Neural progenitor cell (in vitro differentiated cells): ENCODE measurements around the gene CHRNG. TPM values are rescaled to one million over a fixed set of nuclear protein-coding genes. Genes with fewer than 3 reads are reported as not detected.
"Not testable (repeated sequence)": the region's sequence is repeated elsewhere in the genome, so short reads cannot be mapped to it uniquely, and the experiment has no call there.

Source experiments
- DNase-seq: peaks from one replicate; pipeline ENCODE4 v3.0.0-alpha.2; 2016; ENCODE audit warnings: low spot score
- H2AFZ ChIP-seq: fragments of 200-600 bp; sonication (generic); replicated peaks from 2 replicates; pipeline ENCODE4 v1.6.1; 2016; ENCODE audit warnings: antibody characterized with exemption
- H3F3A ChIP-seq: fragments of 200-600 bp; sonication (generic); 2 replicates; pipeline ENCODE4 v1.6.1; 2016; ENCODE audit warnings: antibody characterized with exemption, low read depth
- H3K27ac ChIP-seq: fragments of 200-600 bp; sonication (generic); 2 replicates; pipeline ENCODE4 v1.5.1; 2016; ENCODE audit warnings: mild to moderate bottlenecking
- H3K27me3 ChIP-seq: fragments of 200-600 bp; sonication (generic); 2 replicates; pipeline ENCODE4 v1.6.1; 2016; ENCODE audit warnings: mild to moderate bottlenecking, moderate library complexity
- H3K36me3 ChIP-seq: fragments of 200-600 bp; sonication (generic); 2 replicates; pipeline ENCODE4 v1.5.1; 2016
- H3K4me1 ChIP-seq: fragments of 200-600 bp; sonication (generic); 2 replicates; pipeline ENCODE4 v1.6.1; 2016; ENCODE audit warnings: mixed run types
- H3K4me2 ChIP-seq: fragments of 200-600 bp; sonication (generic); 2 replicates; pipeline ENCODE4 v1.6.1; 2016
- H3K4me3 ChIP-seq: fragments of 200-600 bp; sonication (generic); 2 replicates; pipeline ENCODE4 v1.5.1; 2016
- H3K79me2 ChIP-seq: fragments of 200-600 bp; sonication (generic); 2 replicates; pipeline ENCODE4 v1.6.1; 2016; ENCODE audit warnings: low read depth
- H3K9ac ChIP-seq: fragments of 200-600 bp; sonication (generic); 2 replicates; pipeline ENCODE4 v1.6.1; 2016
- H3K9me3 ChIP-seq: fragments of 200-600 bp; sonication (generic); 2 replicates; pipeline ENCODE4 v1.5.1; 2016; ENCODE audit warnings: low read depth
- H4K20me1 ChIP-seq: fragments of 200-600 bp; sonication (generic); 2 replicates; pipeline ENCODE4 v1.6.1; 2016; ENCODE audit warnings: low read depth
- H3K27ac Mint-ChIP-seq: 3 replicates; pipeline ENCODE4 v1.8.0; 2021; ENCODE audit warnings: mixed read lengths
- H3K27me3 Mint-ChIP-seq: 2 replicates; pipeline ENCODE4 v1.8.0; 2022; ENCODE audit warnings: low read depth, mild to moderate bottlenecking, inconsistent platforms, moderate library complexity, mixed read lengths; ENCODE audit not compliant: insufficient read depth
- H3K36me3 Mint-ChIP-seq: 3 replicates; pipeline ENCODE4 v1.8.0; 2021; ENCODE audit warnings: mixed read lengths
- H3K4me1 Mint-ChIP-seq: 3 replicates; pipeline ENCODE4 v1.8.0; 2021; ENCODE audit warnings: mixed read lengths
- H3K4me3 Mint-ChIP-seq: 3 replicates; pipeline ENCODE4 v1.8.0; 2021; ENCODE audit warnings: mild to moderate bottlenecking, moderate library complexity, mixed read lengths
- H3K9me3 Mint-ChIP-seq: 3 replicates; pipeline ENCODE4 v1.8.0; 2020; ENCODE audit warnings: mixed read lengths
- EZH2 ChIP-seq: fragments of 200-600 bp; sonication (generic); IDR thresholded peaks from 2 replicates; pipeline ENCODE4 v1.6.1; 2017; ENCODE audit warnings: antibody characterized with exemption, mild to moderate bottlenecking, moderate library complexity
- EZH2phosphoT487 ChIP-seq: fragments of 200-600 bp; sonication (generic); IDR thresholded peaks from 2 replicates; pipeline ENCODE4 v1.6.1; 2017; ENCODE audit warnings: antibody characterized with exemption
- total RNA-seq: library from RNA; depleted of rRNA; stranded (reverse); fragments of >200 nt; gene quantifications from 2 replicates; pipeline ENCODE4 v1.2.3, GENCODE V29; 2015; ENCODE audit warnings: low replicate concordance
- TF ChIP-seq, protein P1 (sequence below): fragments of 200-600 bp; sonication (generic); IDR thresholded peaks from 2 replicates; pipeline ENCODE4 v1.5.1; 2017; ENCODE audit warnings: antibody characterized with exemption, mild to moderate bottlenecking

CHRNG gene
- total RNA-seq, 1 donor from 2014 or later, result not detected

DNA sequence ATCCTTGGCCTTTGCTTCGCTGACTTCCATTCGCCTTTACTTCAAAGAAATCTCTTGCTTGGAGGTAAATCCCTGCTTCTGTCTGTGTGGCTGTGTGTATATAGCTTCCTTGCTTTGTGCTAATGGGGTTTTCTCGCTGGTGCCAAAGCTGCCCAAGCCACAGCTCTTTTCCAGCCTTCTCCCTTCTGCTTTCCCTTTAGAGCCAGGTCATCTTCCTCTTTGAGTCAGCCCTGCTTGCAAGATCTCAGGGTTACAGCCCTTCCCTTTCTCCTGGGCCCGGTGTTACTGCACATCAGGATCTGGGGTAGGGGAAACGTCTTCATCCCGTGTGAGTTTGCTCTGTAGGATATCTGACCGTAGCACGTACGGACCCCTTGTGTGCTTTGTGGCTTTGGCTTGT is 30.0 kb downstream of the CHRNG start:
- Histone ChIP-seq H3K4me3 (no peak overlapping the region), H3K27me3 (no peaks in the 10 kb centered on the region), H4K20me1 (peaks cover 3% of the 10 kb centered on the region), H3K4me2 (no peak overlapping the region), H3K9ac (no peak overlapping the region), H3K79me2 (no peaks in the 10 kb centered on the region), H3K9me3 (no peaks in the 10 kb centered on the region), H3K36me3 (peaks cover 9% of the 10 kb centered on the region), H3K4me1 (peaks cover 4% of the 10 kb centered on the region), H3F3A (no peaks in the 10 kb centered on the region), H2AFZ (no peak overlapping the region), H3K27ac (no peak overlapping the region)
- peaks cover 4% of the 10 kb centered on the region for H3K27me3 Mint-ChIP-seq
- no peak overlapping the region for H3K27ac Mint-ChIP-seq
- H3K9me3 Mint-ChIP-seq, result no peaks in the 10 kb centered on the region
- H3K36me3 Mint-ChIP-seq, result peaks cover 45% of the 10 kb centered on the region
- TF ChIP-seq EZH2phosphoT487, result no peak
- H3K4me3 Mint-ChIP-seq, result no peak overlapping the region
- H3K4me1 Mint-ChIP-seq, result peaks cover 10% of the 10 kb centered on the region
- DNase-seq, result no peak

DNA sequence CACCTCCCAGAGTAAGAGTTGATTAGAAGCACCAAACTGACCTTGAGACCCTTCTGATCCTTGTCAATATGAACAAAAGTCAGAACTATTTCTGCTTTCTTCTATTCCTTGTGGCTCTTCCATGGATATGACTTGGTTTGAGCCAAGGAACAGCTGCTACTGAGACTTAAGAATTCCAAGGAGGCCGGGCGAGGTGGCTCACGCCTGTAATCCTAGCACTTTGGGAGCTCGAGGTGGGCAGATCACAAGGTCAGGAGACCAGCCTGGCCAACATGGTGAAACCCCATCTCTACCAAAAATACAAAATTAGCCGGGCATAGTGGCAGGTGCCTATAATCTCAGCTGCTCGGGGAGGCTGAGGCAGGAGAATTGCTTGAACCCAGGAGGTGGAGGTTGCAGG is 31.0 kb downstream of the CHRNG start:
- peaks cover 48% of the 10 kb centered on the region for H3K36me3 Mint-ChIP-seq

GRCh38 chr2:232571026-232571474 is 31.6 kb downstream of the CHRNG start:
- no peaks in the 10 kb centered on the region for H3K9me3 ChIP-seq
- no peaks in the 10 kb centered on the region for H3K27me3 ChIP-seq
- H3K27ac Mint-ChIP-seq, result no peak overlapping the region
- no peaks in the 10 kb centered on the region for H3K79me2 ChIP-seq
- H3K4me3 ChIP-seq, result no peak overlapping the region
- H3K36me3 Mint-ChIP-seq, result peaks cover 46% of the 10 kb centered on the region
- no peaks in the 10 kb centered on the region for H3F3A ChIP-seq
- no peak for TF ChIP-seq EZH2
- TF ChIP-seq, protein P1, sequence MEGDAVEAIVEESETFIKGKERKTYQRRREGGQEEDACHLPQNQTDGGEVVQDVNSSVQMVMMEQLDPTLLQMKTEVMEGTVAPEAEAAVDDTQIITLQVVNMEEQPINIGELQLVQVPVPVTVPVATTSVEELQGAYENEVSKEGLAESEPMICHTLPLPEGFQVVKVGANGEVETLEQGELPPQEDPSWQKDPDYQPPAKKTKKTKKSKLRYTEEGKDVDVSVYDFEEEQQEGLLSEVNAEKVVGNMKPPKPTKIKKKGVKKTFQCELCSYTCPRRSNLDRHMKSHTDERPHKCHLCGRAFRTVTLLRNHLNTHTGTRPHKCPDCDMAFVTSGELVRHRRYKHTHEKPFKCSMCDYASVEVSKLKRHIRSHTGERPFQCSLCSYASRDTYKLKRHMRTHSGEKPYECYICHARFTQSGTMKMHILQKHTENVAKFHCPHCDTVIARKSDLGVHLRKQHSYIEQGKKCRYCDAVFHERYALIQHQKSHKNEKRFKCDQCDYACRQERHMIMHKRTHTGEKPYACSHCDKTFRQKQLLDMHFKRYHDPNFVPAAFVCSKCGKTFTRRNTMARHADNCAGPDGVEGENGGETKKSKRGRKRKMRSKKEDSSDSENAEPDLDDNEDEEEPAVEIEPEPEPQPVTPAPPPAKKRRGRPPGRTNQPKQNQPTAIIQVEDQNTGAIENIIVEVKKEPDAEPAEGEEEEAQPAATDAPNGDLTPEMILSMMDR, result no peak
- TF ChIP-seq EZH2phosphoT487, result no peak
- no peak overlapping the region for H3K27ac ChIP-seq
- no peak overlapping the region for H3K4me2 ChIP-seq
- H3K4me3 Mint-ChIP-seq, result no peak overlapping the region
- peaks cover 3% of the 10 kb centered on the region for H4K20me1 ChIP-seq
- H3K4me1 Mint-ChIP-seq, result peaks cover 10% of the 10 kb centered on the region
- H3K27me3 Mint-ChIP-seq, result peaks cover 4% of the 10 kb centered on the region
- no peak overlapping the region for H3K9ac ChIP-seq
- peaks cover 9% of the 10 kb centered on the region for H3K36me3 ChIP-seq
- H3K9me3 Mint-ChIP-seq, result no peaks in the 10 kb centered on the region
- DNase-seq, result no peak
- peaks cover 4% of the 10 kb centered on the region for H3K4me1 ChIP-seq
- no peak overlapping the region for H2AFZ ChIP-seq

More for the DNA sequence above, 31.0 kb downstream of the CHRNG start:
- H3K79me2 ChIP-seq, H4K20me1 ChIP-seq, H3K4me3 ChIP-seq, H3K27ac ChIP-seq, H3K4me3 Mint-ChIP-seq, H3K27me3 ChIP-seq, H3K27ac Mint-ChIP-seq, H3K27me3 Mint-ChIP-seq, DNase-seq, H3K9ac ChIP-seq, H3F3A ChIP-seq, H3K36me3 ChIP-seq, H3K4me1 ChIP-seq, H3K9me3 Mint-ChIP-seq, H3K9me3 ChIP-seq, H2AFZ ChIP-seq, H3K4me2 ChIP-seq: not testable (repeated sequence)
- H3K4me1 Mint-ChIP-seq, result peaks cover 10% of the 10 kb centered on the region

DNA sequence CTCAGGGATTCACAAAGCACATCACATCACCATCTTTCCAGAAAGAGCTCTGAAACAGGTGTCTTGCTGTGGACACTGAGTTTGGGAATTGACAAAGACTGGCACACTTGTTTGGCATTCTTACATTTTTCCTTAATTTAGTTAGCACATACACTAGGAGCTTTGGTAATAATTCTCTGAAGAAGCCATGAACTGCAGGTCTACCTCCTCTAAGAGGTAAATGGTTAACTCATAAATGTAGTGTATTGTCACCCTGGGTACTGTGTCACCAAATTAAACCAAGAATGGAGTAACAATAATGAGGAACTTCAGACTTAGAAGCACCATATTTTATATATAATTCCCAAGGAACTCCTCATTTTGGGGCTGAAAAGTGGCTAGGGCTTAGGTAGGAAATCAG is 33.5 kb downstream of the CHRNG start:
- H3K27me3 ChIP-seq, result no peaks in the 10 kb centered on the region
- Mint-ChIP-seq H3K27ac (no peak overlapping the region), H3K36me3 (peaks cover 31% of the 10 kb centered on the region), H3K4me1 (peaks cover 10% of the 10 kb centered on the region), H3K9me3 (no peaks in the 10 kb centered on the region), H3K27me3 (peaks cover 4% of the 10 kb centered on the region), H3K4me3 (no peak overlapping the region)
- H3K4me1 ChIP-seq, result peaks cover 12% of the 10 kb centered on the region
- no peaks in the 10 kb centered on the region for H3K79me2 ChIP-seq
- no peaks in the 10 kb centered on the region for H3K9me3 ChIP-seq
- no peak overlapping the region for H3K4me2 ChIP-seq
- H3K27ac ChIP-seq, result no peak overlapping the region
- no peak overlapping the region for H3K4me3 ChIP-seq
- no peak overlapping the region for H2AFZ ChIP-seq
- TF ChIP-seq EZH2 (no peak), EZH2phosphoT487 (no peak)
- H4K20me1 ChIP-seq, result peaks cover 3% of the 10 kb centered on the region
- H3F3A ChIP-seq, result no peaks in the 10 kb centered on the region
- H3K9ac ChIP-seq, result no peak overlapping the region
- no peak for DNase-seq
- H3K36me3 ChIP-seq, result no peaks in the 10 kb centered on the region
